ENCODE data around the gene PTPRN2.

PTPRN2 gene

DNA sequence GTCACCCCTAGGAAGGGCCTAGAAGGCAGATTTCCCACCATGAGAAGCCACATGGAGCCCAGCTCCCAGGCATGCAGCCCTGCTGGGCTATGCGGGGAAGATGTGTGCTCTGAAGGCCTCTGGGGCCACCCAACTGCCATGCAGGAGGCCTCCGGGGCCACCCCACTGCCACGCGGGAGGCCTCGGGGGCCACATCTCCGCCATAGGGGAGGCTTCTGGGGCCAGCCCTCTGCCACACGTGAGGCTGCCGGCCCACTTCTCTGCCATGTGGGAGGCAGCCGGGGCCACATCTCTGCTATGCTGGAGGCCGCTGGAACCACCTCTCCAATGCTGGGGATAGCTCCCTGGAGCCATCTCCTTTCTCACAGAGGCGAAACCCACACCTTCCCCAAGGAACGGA lies 799.0 kb downstream of the PTPRN2 start:
- TF ChIP-seq, protein P1, sequence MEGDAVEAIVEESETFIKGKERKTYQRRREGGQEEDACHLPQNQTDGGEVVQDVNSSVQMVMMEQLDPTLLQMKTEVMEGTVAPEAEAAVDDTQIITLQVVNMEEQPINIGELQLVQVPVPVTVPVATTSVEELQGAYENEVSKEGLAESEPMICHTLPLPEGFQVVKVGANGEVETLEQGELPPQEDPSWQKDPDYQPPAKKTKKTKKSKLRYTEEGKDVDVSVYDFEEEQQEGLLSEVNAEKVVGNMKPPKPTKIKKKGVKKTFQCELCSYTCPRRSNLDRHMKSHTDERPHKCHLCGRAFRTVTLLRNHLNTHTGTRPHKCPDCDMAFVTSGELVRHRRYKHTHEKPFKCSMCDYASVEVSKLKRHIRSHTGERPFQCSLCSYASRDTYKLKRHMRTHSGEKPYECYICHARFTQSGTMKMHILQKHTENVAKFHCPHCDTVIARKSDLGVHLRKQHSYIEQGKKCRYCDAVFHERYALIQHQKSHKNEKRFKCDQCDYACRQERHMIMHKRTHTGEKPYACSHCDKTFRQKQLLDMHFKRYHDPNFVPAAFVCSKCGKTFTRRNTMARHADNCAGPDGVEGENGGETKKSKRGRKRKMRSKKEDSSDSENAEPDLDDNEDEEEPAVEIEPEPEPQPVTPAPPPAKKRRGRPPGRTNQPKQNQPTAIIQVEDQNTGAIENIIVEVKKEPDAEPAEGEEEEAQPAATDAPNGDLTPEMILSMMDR (IDR thresholded peaks at IDR 0.05; ENCODE audit: low read depth, low read length), result no peak
- no peak overlapping the region for H3K4me3 ChIP-seq (ENCODE audit: low read depth, low read length)

DNA sequence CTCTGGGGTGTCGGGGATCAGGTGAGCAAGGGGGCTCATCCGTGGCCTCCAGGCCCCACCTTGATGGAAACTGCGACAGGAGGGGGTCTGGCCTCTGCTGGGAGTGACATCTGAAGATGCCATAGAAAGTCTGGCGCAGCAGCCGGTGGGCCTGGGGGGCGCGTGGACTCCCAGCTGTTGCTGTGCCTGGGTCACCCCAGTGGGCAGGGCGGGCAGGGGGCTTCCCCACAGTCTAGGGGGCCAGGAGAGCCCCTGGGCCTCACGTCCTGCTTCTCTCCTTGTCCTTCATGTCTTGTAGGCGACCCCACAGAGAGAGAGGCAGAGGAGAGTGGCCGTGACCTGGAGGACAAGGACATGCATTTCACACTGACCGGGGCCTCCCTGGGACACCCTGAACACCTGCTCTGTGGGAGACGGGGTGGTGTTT lies 800.3 kb downstream of the PTPRN2 start:
- H3K4me3 ChIP-seq (ENCODE audit: low read depth, low read length), result no peak overlapping the region
- TF ChIP-seq, protein P1 (IDR thresholded peaks at IDR 0.05; ENCODE audit: low read depth, low read length), result no peak

DNA sequence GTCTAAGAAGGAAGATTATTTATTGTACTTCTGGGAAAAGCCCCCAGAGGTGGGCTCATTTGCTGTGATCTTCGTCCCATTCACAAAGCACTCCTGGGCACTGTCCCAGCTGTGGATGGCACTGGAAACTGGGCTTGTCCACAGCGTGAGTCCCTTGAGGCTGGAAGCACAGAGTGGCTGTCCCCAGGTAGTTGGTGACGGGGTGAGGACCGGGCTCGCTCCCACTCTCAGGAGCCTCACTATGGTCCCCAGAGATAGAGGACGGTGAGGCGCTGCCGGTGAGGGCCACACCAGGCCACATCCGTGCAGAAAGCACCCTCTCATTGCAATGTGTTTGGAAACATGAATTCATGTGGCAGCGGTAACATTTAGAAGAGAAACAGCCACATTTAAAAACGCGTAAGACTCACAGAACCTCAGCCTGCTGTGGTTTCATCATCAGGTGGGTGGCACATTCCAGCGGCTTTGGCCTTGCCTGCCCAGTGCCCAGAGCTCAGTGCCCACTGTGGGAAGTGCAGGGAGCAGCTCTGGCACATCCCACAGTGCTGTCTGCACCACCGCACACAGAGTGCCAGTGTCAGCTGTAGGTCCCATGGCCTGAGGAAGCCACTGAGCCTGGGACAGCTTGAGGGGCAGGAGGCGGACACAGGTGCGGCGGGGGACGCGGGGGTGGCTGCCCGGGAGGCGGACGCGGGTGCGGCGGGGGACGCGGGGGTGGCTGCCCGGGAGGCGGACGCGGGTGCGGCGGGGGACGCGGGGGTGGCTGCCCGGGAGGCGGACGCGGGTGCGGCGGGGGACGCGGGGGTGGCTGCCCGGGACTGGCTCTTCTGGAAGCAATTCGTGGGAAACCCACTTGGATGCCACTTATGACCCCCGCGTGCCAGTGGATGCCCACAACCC lies 801.0 kb downstream of the PTPRN2 start:
- TF ChIP-seq, protein P1 (IDR thresholded peaks at IDR 0.05; ENCODE audit: low read depth, low read length), result no peak
- no peak overlapping the region for H3K4me3 ChIP-seq (ENCODE audit: low read depth, low read length)

DNA sequence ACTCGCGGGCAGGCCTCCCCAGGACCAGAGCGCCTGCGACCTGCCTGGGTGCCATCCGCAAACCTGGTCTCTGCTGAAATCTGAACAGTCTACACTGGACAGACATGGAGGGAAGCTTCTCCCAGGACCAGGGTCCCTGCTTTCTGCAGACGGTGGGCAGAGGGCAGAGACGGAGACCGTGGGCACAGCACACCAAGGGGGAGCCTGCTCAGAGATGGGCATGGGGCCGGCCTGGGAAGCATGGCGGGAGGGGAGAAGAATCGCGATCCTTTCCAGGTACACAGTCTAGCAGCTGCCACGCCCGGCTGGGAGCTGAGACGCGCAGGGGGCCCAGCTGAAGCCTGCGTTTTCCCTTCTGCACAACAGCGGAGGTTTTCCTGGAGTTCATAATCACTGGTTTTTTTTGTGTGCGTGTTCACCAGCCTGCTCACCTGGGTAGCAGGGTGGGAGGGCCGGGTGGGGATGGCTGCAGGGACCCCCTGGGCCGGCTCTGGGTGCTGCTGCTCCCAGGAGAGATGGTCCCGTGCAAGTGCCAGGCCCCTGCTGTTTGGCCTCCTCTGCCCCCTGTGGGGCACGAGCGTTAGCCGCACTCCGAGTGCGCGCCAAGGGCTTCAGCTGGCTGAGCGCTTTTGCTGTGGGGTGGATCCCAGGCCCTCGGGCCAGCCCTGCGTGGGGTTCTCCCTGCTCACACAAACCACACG lies 802.0 kb downstream of the PTPRN2 start:
- TF ChIP-seq, protein P1 (IDR thresholded peaks at IDR 0.05; ENCODE audit: low read depth, low read length), result no peak
- H3K4me3 ChIP-seq (ENCODE audit: low read depth, low read length), result no peak overlapping the region

DNA sequence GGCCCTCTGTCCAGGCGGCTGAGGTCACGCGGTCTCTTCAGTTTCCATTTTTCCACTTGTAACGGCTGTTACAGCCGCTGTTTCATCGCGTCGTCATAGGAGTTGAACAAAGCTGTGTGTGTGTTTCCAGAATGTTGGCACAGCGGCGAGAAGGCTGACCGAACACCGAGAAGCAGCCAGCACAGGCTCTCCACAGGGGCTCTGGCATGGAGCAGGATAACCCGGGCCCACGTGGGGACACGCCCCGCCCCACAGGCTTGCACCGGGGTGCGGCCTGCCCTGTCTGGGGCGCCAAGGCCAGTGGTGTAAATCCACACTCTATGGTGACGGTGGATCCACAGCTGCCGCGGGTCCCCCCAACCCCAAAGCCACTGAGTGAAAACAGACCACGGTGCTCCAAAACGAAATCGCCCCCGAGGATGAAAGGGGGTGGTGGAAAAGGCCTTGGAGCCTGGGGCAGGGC lies 802.6 kb downstream of the PTPRN2 start:
- TF ChIP-seq, protein P1 (IDR thresholded peaks at IDR 0.05; ENCODE audit: low read depth, low read length), result no peak
- no peak overlapping the region for H3K4me3 ChIP-seq (ENCODE audit: low read depth, low read length)

DNA sequence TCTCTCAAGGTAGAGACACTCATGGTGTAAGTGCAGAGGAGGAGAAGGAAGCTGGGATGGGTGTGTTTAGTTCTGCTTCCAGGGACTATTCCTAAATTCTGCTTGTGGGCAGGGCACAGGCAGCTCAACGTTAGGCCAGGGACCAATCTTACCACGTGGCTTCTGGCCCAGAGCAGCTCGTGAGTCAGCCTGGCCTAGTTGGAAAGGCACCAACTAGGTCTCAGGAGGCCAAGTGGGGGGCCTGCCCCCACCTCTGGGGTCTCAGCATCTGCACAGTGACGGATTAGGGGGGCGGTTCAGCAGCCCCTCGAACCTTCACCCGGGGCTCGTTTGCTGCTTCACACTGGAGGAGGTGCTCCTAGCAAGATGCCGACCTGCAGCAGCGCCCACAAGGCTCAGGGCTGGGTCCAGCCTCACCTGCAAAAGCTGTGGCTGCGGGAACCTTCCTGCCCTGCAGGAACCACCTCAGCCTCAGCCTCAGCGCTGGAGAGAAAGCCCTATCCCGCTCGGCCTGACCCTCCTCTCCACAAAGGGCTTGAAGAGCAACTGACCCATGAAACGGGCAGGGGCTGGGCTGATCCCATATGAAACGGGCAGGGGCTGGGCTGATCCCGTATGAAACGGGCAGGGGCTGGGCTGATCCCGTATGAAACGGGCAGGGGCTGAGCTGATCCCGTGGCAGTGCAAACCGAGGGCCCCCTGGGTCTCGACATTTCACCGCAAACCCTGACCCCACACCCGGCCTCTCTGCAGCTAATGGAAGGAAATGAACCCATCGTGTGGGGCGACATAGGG lies 803.4 kb downstream of the PTPRN2 start:
- TF ChIP-seq, protein P1 (IDR thresholded peaks at IDR 0.05; ENCODE audit: low read depth, low read length), result no peak

More for the DNA sequence above, 803.4 kb downstream of the PTPRN2 start:
- no peak overlapping the region for H3K4me3 ChIP-seq (ENCODE audit: low read depth, low read length)

All from WI38 (cell line).